Activated CD8-positive, alpha-beta memory T cell treated with anti-CD3 and anti-CD28 coated beads, Interleukin-2, amount 50 U/mL, for 1 hour (primary cell): Measurements from ENCODE around the gene OR52D1.

Source experiments
- DNase-seq: peaks from one replicate; pipeline ENCODE4 v3.0.0-alpha.2; 2020; ENCODE audit errors: extremely low read depth

The OR52D1 gene

DNA sequence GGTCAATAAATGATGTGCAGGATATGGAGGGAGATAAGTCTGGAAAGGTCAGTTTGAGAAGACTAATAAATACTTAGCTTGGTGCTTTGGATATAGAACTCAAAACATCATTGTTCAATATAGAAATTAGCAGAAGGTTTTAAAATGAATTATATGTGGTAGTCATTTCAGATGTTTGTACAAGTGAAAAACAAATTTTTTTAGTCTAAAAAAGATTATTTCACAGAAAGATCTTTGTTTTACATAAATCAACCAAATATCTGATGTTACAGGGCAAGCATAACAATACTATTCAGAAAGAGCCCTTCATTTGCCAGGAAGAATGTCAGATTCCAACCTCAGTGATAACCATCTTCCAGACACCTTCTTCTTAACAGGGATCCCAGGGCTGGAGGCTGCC is at the start of gene OR52D1:
TSS of gene OR52D1 (plus strand) at position 301 of the 400 bp plus-strand sequence. CDS start at position 323, 22 bp downstream.
- DNase-seq = no peak

- DNase-seq = no peak
Measured at GRCh38 chr11:5441414-5441813, 47.1 kb upstream of the OR52D1 start, which contains the start of gene OR51I1. OR51I1 (minus strand) TSS chr11:5441514; CDS start chr11:5441514, 0 bp downstream.

- DNase-seq = no peak
Measured at GRCh38 chr11:5443835-5444393, 44.6 kb upstream of the OR52D1 start.

GRCh38 chr11:5449023-5449422 is 39.5 kb upstream of the OR52D1 start, which contains the start of gene OR51I2:
OR51I2 (plus strand) TSS chr11:5449323; CDS start chr11:5453489, 4,166 bp downstream.
- DNase-seq = no peak

DNA sequence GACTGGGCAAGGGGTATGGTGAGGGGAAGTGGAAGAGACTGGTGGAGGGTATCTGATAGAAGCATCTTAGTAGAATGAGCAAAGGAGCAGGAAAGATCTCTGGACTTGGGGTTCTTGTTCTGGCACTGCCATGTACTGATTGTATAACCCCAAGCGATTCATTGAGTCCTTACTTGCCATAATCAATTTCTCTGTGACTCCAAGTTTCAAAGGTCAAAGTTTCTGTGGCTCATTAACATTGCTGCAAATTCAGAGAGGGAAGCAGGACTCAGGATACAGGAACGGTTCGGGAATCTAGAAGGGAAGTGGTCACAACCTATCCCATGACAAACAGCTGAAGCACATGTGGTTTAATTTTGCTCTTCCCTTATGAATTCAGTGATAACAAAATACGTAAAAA is 39.1 kb upstream of the OR52D1 start:
- no peak for DNase-seq

DNA sequence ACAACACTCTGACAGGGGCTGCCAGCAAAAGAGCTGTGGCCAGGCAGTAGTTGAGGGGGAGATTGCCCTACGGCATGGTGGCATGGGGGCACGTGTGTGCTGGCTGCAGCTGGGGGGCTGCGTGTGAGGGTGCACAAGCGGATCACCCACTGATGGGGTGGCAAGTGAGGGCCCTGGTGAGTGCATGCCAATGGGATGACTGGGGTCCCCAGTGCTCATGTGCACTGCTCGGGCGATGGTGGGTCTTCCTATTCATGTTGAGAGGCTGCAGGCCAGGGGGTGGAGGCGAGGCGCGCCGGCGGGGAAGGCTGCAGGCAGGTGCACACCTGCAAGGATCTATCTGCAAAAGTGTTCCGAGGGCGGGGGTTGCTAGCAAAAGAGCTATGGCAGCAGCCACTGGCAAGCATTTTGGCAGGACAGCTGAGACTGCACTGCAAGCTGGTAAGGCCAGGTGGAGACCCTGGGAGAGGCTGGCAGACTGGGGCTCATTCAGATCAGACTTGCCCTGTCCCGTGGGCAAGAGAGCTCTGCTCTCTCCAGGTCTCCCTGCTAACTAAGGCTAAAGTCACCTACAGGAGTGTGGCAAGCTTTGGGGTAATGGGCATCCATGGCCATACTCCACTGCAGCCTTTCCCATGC is 27.4 kb upstream of the OR52D1 start:
- DNase-seq = no peak

DNA sequence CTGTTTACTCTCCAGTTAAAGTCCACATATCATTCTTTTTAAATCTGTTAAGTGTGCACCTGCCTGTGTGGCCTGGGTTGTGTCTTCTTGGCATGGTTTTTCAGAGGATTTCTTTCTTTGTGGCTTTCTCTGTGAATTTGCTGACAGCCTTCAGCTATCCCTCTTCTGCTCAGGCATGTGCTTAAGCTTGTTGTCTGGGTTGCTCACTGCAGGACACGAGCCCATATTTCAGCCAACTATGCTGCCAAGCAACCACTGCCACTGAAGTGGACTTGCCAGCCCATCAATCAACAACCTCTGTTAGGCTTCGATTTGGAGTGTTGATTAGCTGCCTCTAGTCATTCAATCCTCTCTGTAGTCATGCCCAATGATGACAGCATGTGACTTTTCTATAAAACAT is 21.0 kb upstream of the OR52D1 start:
- no peak for DNase-seq

GRCh38 chr11:5473921-5474320 is 14.6 kb upstream of the OR52D1 start:
- no peak for DNase-seq

GRCh38 chr11:5476186-5476819 is 12.2 kb upstream of the OR52D1 start:
- no peak for DNase-seq

- DNase-seq = no peak
Measured at GRCh38 chr11:5486003-5486402, 2.5 kb upstream of the OR52D1 start.

DNA sequence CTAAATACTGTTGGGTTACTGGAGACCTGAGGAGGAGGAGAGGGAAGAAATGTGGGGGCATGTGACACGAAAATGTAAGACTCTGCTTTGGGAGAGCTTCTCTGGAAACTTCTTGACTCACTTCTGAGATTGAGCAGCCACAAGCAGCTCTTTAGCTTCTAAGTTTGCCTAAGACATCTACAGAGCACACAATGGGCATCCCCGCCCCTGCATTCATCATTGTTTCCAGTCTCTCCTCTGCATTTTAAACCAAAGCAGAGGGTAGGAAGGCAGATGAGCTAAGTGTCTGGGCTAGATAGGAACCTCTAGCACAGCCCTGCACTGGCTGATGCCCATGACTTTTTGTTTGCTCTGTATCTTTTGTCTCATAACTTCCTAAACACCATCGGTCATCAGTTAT is 2.1 kb upstream of the OR52D1 start:
- no peak for DNase-seq

DNA sequence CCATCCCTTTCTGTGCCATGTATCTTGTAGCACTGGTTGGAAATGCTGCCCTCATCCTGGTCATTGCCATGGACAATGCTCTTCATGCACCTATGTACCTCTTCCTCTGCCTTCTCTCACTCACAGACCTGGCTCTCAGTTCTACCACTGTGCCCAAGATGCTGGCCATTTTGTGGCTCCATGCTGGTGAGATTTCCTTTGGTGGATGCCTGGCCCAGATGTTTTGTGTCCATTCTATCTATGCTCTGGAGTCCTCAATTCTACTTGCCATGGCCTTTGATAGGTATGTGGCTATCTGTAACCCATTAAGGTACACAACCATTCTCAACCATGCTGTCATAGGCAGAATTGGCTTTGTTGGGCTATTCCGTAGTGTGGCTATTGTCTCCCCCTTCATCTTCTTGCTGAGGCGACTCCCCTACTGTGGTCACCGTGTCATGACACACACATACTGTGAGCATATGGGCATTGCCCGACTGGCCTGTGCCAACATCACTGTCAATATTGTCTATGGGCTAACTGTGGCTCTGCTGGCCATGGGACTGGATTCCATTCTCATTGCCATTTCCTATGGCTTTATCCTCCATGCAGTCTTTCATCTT is 414 bp downstream of the OR52D1 start:
- DNase-seq = no peak

- no peak for DNase-seq
Measured at GRCh38 chr11:5489576-5490357, 1.3 kb downstream of the OR52D1 start.

GRCh38 chr11:5499671-5500070 is 11.2 kb downstream of the OR52D1 start:
- DNase-seq = no peak

GRCh38 chr11:5500393-5500801 is 11.9 kb downstream of the OR52D1 start:
- no peak for DNase-seq

GRCh38 chr11:5504403-5504921 is 16.0 kb downstream of the OR52D1 start:
- DNase-seq = no peak

GRCh38 chr11:5505363-5506048 is 17.0 kb downstream of the OR52D1 start:
- no peak for DNase-seq

DNA sequence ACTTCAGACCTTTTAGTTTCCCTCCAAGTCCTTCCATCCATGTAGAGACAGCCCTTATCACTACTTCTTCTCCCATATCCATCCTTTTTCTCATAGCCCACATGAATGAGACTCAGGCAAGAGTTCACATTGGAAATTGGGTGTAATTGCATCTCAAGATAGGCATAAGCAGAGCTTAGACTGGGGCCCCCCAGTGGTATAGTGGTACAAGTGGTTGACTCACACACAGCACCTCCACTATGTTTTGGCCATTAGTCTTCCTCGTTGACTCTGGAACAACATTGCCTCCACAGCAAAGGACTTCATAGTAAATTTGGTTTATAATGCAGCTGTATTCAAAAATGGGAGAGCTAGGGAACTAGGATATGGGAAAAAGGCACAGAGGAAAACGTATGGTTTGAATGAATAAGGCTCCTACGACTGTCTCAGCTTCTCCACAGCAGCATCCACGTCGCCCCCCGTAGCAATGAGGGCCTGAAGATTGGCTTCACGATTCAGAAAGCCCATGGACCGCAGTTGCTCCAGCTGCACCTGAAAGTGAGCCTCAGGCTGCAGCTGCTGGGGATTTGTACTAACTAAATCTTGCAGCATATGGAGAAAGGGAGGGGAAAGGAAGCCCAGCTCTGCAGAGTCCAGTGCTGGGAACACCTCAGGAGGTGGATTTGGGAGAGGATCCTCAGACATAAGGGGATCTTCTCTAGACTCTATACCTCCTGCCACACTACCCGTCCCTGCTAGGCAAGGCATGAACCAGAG is 18.9 kb downstream of the OR52D1 start:
- no peak for DNase-seq

GRCh38 chr11:5507933-5508305 is 19.4 kb downstream of the OR52D1 start:
- DNase-seq = no peak

DNA sequence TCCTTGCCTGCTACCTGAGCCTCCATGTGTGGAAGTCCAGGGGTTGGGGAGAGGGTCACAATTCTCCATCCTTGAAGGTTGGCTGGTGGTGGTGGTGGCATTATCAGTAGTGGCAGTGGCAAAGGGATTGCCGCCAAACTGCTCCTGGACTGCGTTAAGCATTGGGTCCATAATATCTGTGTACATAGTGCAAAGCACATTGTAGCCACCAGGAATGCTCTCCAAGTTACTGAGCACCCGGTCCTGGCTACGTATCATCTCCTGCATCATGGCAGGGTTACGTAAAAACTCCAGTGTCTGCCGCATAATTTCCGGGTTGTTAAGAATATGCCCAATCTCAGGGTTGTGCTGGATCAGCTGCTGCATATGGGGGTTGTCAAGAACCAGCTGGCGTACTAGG is 20.1 kb downstream of the OR52D1 start:
- no peak for DNase-seq
